K562 (cell line): ENCODE results near the gene PTPN1. TPM values are rescaled to one million over a fixed set of nuclear protein-coding genes. Genes with fewer than 3 reads are reported as not detected.

Experiments
- ATAC-seq: fragments of 200-7000 bp; cut with Tn5 transposase; 3 replicates; pipeline ENCODE4 v1.9.1; 2020; ENCODE audit warnings: moderate library complexity
- BruUV-seq: library from RNA; stranded (reverse); fragments of 400-500 nt; replicated peaks from 2 replicates; lab custom pipeline; 2021; lab: Mats Ljungman, UMichigan
- CTCF ChIA-PET: fragments of 300-600 bp; formaldehyde crosslinking; extraction: SDS; loops from one replicate; lab custom pipeline; 2021; ENCODE audit warnings: low intra/inter-chr PET ratio; lab: Yijun Ruan, JAX
- POLR2A ChIA-PET: fragments of 300-600, 350-650 bp; sonication (Branson Sonifier 250); formaldehyde crosslinking; extraction: SDS; loops from one replicate; lab custom pipeline; 2021; ENCODE audit warnings: antibody characterized with exemption, inconsistent platforms; lab: Yijun Ruan, JAX
- DNase-seq, 4 experiments: peaks; one replicate each; pipeline versions ENCODE4 v3.0.0 to v3.0.0-alpha.2; 2011 to 2018; ENCODE audit warnings: low spot score in 3 of 4, mixed read lengths in 3 of 4; ENCODE audit errors: extremely low read depth in 1 of 4
- FAIRE-seq: peaks from 2 replicates; lab custom pipeline; 2011; peaks lifted over from hg19 to GRCh38; lab: Jason Lieb, UNC
- H2AFZ ChIP-seq: 2 replicates; pipeline ENCODE4 v1.6.0; 2011; ENCODE audit warnings: low read depth, low read length, control low read depth, inconsistent platforms
- H3K27ac ChIP-seq: fragments of 200-600 bp; 3 replicates; pipeline ENCODE4 v1.8.0; 2011; ENCODE audit warnings: low read depth, mild to moderate bottlenecking, control low read depth, inconsistent platforms, low read length, moderate library complexity, mixed read lengths; ENCODE audit errors: extremely low read depth
- H3K27me3 ChIP-seq, 2 experiments: fragments of 300-600 bp in 1 of 2; 2 replicates in 1 of 2; 3 replicates in 1 of 2; pipeline versions ENCODE4 v1.6.0 to v1.8.0; 2011; ENCODE audit warnings: inconsistent platforms in 2 of 2, low read length in 2 of 2, mild to moderate bottlenecking in 1 of 2, mixed read lengths in 1 of 2, moderate library complexity in 1 of 2; ENCODE audit not compliant: control insufficient read depth in 2 of 2, insufficient read depth in 2 of 2
- H3K36me3 ChIP-seq: fragments of 300-600 bp; 3 replicates; pipeline ENCODE4 v1.8.0; 2011; ENCODE audit warnings: mild to moderate bottlenecking, low read length, inconsistent platforms; ENCODE audit not compliant: control insufficient read depth, insufficient read depth
- H3K4me1 ChIP-seq, 2 experiments: fragments of 200-600 bp in 1 of 2; replicated peaks in 1 of 2; 2 replicates in 1 of 2; 3 replicates in 1 of 2; pipeline versions ENCODE4 v1.5.1 to v1.8.0; 2011; ENCODE audit warnings: inconsistent platforms in 2 of 2, low read length in 2 of 2, mild to moderate bottlenecking in 1 of 2, mixed read lengths in 1 of 2, moderate library complexity in 1 of 2; ENCODE audit not compliant: control insufficient read depth in 2 of 2, insufficient read depth in 2 of 2
- H3K4me2 ChIP-seq: 2 replicates; pipeline ENCODE4 v1.6.1; 2011; ENCODE audit warnings: low read length, control low read depth, inconsistent platforms, mixed read lengths; ENCODE audit not compliant: insufficient read depth
- H3K4me3 ChIP-seq: fragments of 200-600 bp; sonication (generic), shearing (Covaris generic); 2 replicates; pipeline ENCODE4 v1.5.1; 2016; ENCODE audit warnings: control low read depth, inconsistent platforms
- H3K79me2 ChIP-seq: fragments of 200-600 bp; 3 replicates; pipeline ENCODE4 v1.8.0; 2011; ENCODE audit warnings: low read length, inconsistent platforms; ENCODE audit not compliant: control insufficient read depth, insufficient read depth
- H3K9ac ChIP-seq, 2 experiments: 2 replicates each; pipeline versions ENCODE4 v1.6.0 to v1.6.1; 2011; ENCODE audit warnings: low read depth in 2 of 2, low read length in 2 of 2, control low read depth in 1 of 2, inconsistent platforms in 1 of 2, mild to moderate bottlenecking in 1 of 2, mixed read lengths in 1 of 2; ENCODE audit not compliant: insufficient read depth in 1 of 2
- H3K9me1 ChIP-seq: one replicate; pipeline ENCODE4 v1.6.0; 2011; ENCODE audit warnings: inconsistent platforms, mild to moderate bottlenecking, low read length, moderate library complexity; ENCODE audit not compliant: control insufficient read depth, insufficient read depth
- H3K9me3 ChIP-seq: replicated peaks from 2 replicates; pipeline ENCODE4 v1.5.1; 2011; ENCODE audit warnings: low read depth, low read length, inconsistent platforms; ENCODE audit not compliant: control insufficient read depth, insufficient read depth
- H4K20me1 ChIP-seq: replicated peaks from 2 replicates; pipeline ENCODE4 v1.6.1; 2011; ENCODE audit warnings: low read length, inconsistent platforms, mixed read lengths; ENCODE audit not compliant: control insufficient read depth, insufficient read depth
- ADNP ChIP-seq: fragments of 200-800 bp; sonication (Bioruptor generic); IDR thresholded peaks from 2 replicates; pipeline ENCODE4 v1.6.1; 2016; ENCODE audit warnings: missing genetic modification characterization, missing compliant biosample characterization
- ARID1B ChIP-seq: fragments of 450-650 bp; IDR thresholded peaks from 2 replicates; pipeline ENCODE4 v1.6.1; 2016; ENCODE audit warnings: antibody characterized with exemption, mild to moderate bottlenecking, inconsistent platforms
- ATF7 ChIP-seq: fragments of 450-650 bp; IDR thresholded peaks from 2 replicates; pipeline ENCODE4 v1.7.1; 2014; ENCODE audit warnings: mild to moderate bottlenecking, moderate library complexity
- BRF2 ChIP-seq: IDR thresholded peaks from 3 replicates; pipeline ENCODE4 v1.6.1; 2011; ENCODE audit warnings: borderline replicate concordance, mild to moderate bottlenecking; ENCODE audit not compliant: insufficient read length, insufficient read depth
- ELK1 ChIP-seq: sonication (generic); formaldehyde crosslinking; IDR thresholded peaks from 2 replicates; pipeline ENCODE4 v1.8.1; 2022; ENCODE audit warnings: missing genetic modification reagents
- ESRRA ChIP-seq: fragments of 450-650 bp; IDR thresholded peaks from 2 replicates; pipeline ENCODE4 v1.6.1; 2014; ENCODE audit warnings: low read depth, mild to moderate bottlenecking, moderate library complexity, borderline replicate concordance
- FOSL1 ChIP-seq: fragments of 200-800 bp; sonication (Bioruptor generic); conservative IDR thresholded peaks from 2 replicates; pipeline ENCODE4 v1.6.1; 2016; ENCODE audit warnings: missing genetic modification characterization, missing compliant biosample characterization
- HMBOX1 ChIP-seq: sonication (generic); IDR thresholded peaks from 2 replicates; pipeline ENCODE4 v1.6.1; 2016
- HOXB6 ChIP-seq: fragments of 250-450 bp; sonication (Bioruptor Pico); IDR thresholded peaks from 2 replicates; pipeline ENCODE4 v1.5.1; 2022; ENCODE audit warnings: mild to moderate bottlenecking, borderline replicate concordance
- KDM1A ChIP-seq, 2 experiments: fragments of 450-650 bp; IDR thresholded peaks; 2 replicates each; pipeline ENCODE4 v1.6.1; 2016; ENCODE audit warnings: mild to moderate bottlenecking in 2 of 2
- MLLT1 ChIP-seq, 2 experiments: fragments of 450-650 bp; IDR thresholded peaks; 2 replicates each; pipeline ENCODE4 v1.6.1; 2016
- RCOR1 ChIP-seq, 2 experiments: IDR thresholded peaks; 2 replicates each; pipeline ENCODE4 v1.6.1; 2012; ENCODE audit warnings: low read depth in 2 of 2, low read length in 2 of 2, borderline replicate concordance in 1 of 2, improper control_type of control experiment in 1 of 2
- SMARCC2 ChIP-seq: fragments of 450-650 bp; IDR thresholded peaks from 2 replicates; pipeline ENCODE4 v1.6.1; 2017; ENCODE audit warnings: antibody characterized with exemption, moderate library complexity, mild to moderate bottlenecking, low read depth
- TAF7 ChIP-seq: fragments of 450-650 bp; IDR thresholded peaks from 2 replicates; pipeline ENCODE4 v1.6.1; 2016; ENCODE audit warnings: missing genetic modification characterization, missing compliant biosample characterization
- ZNF589 ChIP-seq: fragments of 200-800 bp; sonication (Bioruptor generic); IDR thresholded peaks from 2 replicates; pipeline ENCODE4 v1.6.1; 2016; ENCODE audit warnings: low read depth, missing genetic modification characterization, missing compliant biosample characterization
- WGBS: fragments of 100-300 bp; shearing (Covaris generic); methylation state at CpG from one replicate; pipeline ENCODE4 v1.1.6; 2016; ENCODE audit warnings: low coverage, mixed read lengths; ENCODE audit not compliant: insufficient coverage; ENCODE audit errors: missing lambda C conversion rate; 5-methylcytosine and 5-hydroxymethylcytosine counted together
- in situ Hi-C: fragments of 300-500 bp; cut with MboI; formaldehyde crosslinking; loops from 4 replicates; pipeline ENCODE4 v1.15.0; 2018; ENCODE audit warnings: inconsistent platforms, mixed read lengths
- intact Hi-C: fragments of 100-400 bp; cut with micrococcal nuclease; formaldehyde crosslinking; loops from 2 replicates; pipeline ENCODE4 v1.14.2; 2022
- polyA plus RNA-seq, 8 experiments: library from polyadenylated mRNA; depleted of rRNA in 4 of 8; stranded (reverse) in 5 of 8; unstranded in 3 of 8; fragments of >200 nt; fragmentation: Nextera tagmentation in 2 of 8; fragmentation: Illumina TruSeq in 1 of 8; extraction: Ambion mirVana in 2 of 8; extraction: Trizol in 1 of 8; gene quantifications; 2 replicates each; pipeline versions ENCODE4 v1.2.1 to v1.2.3, GENCODE V29; 2011 to 2014; ENCODE audit warnings: inconsistent platforms in 1 of 8, missing spikeins in 1 of 8
- total RNA-seq, 7 experiments: library from RNA; depleted of rRNA in 6 of 7; stranded (reverse); fragments of >200 nt in 6 of 7; fragmentation: Illumina TruSeq in 2 of 7; extraction: Trizol in 2 of 7; gene quantifications; 2 replicates each; pipeline versions ENCODE4 v1.2.1 to v1.2.3, GENCODE V29; 2011 to 2021; ENCODE audit warnings: low replicate concordance in 1 of 7

Gene PTPN1
- total and polyA plus RNA-seq, 9 of the 15 experiments (the other 6 are each of a cell fraction or from before 2014, with no cell fraction given) = 11.0 to 85.3 (median 54.0) TPM

- no peak for TF ChIP-seq FOSL1 (tag)
Observed at GRCh38 chr20:50516935-50517816, 7.0 kb downstream of the PTPN1 start (continued).

GRCh38 chr20:50517817-50518154, 7.6 kb downstream of the PTPN1 start:
- Histone ChIP-seq H3K36me3 (peaks cover 54% of the 10 kb centered on the region), H3K27me3 (no peaks in the 10 kb centered on the region), H3K79me2 (peaks cover 99% of the 10 kb centered on the region), H3K4me3 (no peak overlapping the region), H3K27ac (peak overlapping the region; percentile 65; the same call in 2 of the 3 replicates), H3K9me3 (no peaks in the 10 kb centered on the region), H3K4me1 (peaks cover 26 to 75% of the 10 kb centered on the region in 2 experiments), H2AFZ (no peak overlapping the region), H3K9me1 (no peaks in the 10 kb centered on the region), H4K20me1 (no peaks in the 10 kb centered on the region), H3K4me2 (peak overlapping the region; percentile 47), H3K9ac (peak overlapping the region in 1 of 2 experiments; percentile 36; a peak in 2 of 4 replicates)
- TF ChIP-seq MLLT1 (IDR thresholded peaks at IDR 0.05) (0 out of 4 replicates have a peak, but pooled peaks of 1 of the 2 experiments have one; percentile 28), HOXB6 (CRISPR knock-in tag) (no peak), BRF2 (no peak), ADNP (0 out of 2 replicates have a peak, but pooled peaks have one; percentile 9), KDM1A (IDR thresholded peaks at IDR 0.05) (no peak), ZNF589 (CRISPR knock-in tag) (no peak), RCOR1 (IDR thresholded peaks at IDR 0.05; ENCODE audit: borderline replicate concordance in 1 of 2, low read depth in 2 of 2, low read length in 2 of 2) (0 out of 4 replicates have a peak, but pooled peaks of 1 of the 2 experiments have one; percentile 4), TAF7 (no peak), ATF7 (no peak), ESRRA (peak; percentile 53; the same call in 1 of the 2 replicates), SMARCC2 (no peak), ARID1B (0 out of 2 replicates have a peak, but pooled peaks have one; percentile 6), ELK1 (CRISPR knock-in tag) (no peak), HMBOX1 (no peak)
- no peak for ATAC-seq
- intact Hi-C loops = no loop called here
- no peak for FAIRE-seq
- CTCF ChIA-PET = no interaction called here
- POLR2A ChIA-PET = interaction anchor here (0.7 to 1.3 kb wide), 3 partner anchors 8 to 534 kb away, joined by 3 to 4 read pairs (median 3); no protein-coding TSS in a partner anchor
- WGBS = 0% methylated on average over 3 of the region's 3 CpGs
- in situ Hi-C loops = no loop called here
- BruUV-seq = no TSS peak
- no peak for DNase-seq
